SK-N-SH treated with all-trans-retinoic acid at 6 μM for 48 hours (cell line): Measurements from ENCODE around the gene TEX14.
A peak's percentile ranks its signal among the peaks of the same experiment; 100 is the strongest.

Experiments used
- ATAC-seq: fragments of 200-7000 bp; cut with Tn5 transposase; 3 replicates; pipeline ENCODE4 v1.9.1; 2020; ENCODE audit warnings: mild to moderate bottlenecking, moderate library complexity
- ARNTL ChIP-seq: fragments of 450-650 bp; formaldehyde crosslinking; IDR thresholded peaks from 2 replicates; pipeline ENCODE4 v1.5.0; 2020; ENCODE audit warnings: low read depth, mild to moderate bottlenecking, moderate library complexity, borderline replicate concordance
- BACH2 ChIP-seq: fragments of 250-450 bp; sonication (Bioruptor Pico); IDR thresholded peaks from 2 replicates; pipeline ENCODE4 v1.9.0; 2021; ENCODE audit warnings: mild to moderate bottlenecking, borderline replicate concordance
- CSDC2 ChIP-seq: fragments of 250-450 bp; sonication (Bioruptor Pico); IDR thresholded peaks from 2 replicates; pipeline ENCODE4 v1.5.0; 2020; ENCODE audit warnings: mild to moderate bottlenecking, moderate library complexity
- CSRNP3 ChIP-seq: fragments of 250-450 bp; sonication (Bioruptor Pico); IDR thresholded peaks from 2 replicates; pipeline ENCODE4 v1.5.1; 2021; ENCODE audit warnings: mild to moderate bottlenecking, moderate library complexity
- ESRRG ChIP-seq: fragments of 250-450 bp; sonication (Bioruptor Pico); IDR thresholded peaks from 2 replicates; pipeline ENCODE4 v1.6.1; 2021; ENCODE audit warnings: mild to moderate bottlenecking
- GLIS3 ChIP-seq: fragments of 250-450 bp; sonication (Bioruptor Pico); IDR thresholded peaks from 2 replicates; pipeline ENCODE4 v1.5.0; 2020; ENCODE audit warnings: mild to moderate bottlenecking, moderate library complexity
- ISL1 ChIP-seq: fragments of 250-450 bp; sonication (Bioruptor Pico); IDR thresholded peaks from 2 replicates; pipeline ENCODE4 v2.1.2; 2022; ENCODE audit warnings: mild to moderate bottlenecking, moderate library complexity
- OSR1 ChIP-seq: fragments of 250-450 bp; sonication (Bioruptor Pico); IDR thresholded peaks from 2 replicates; pipeline ENCODE4 v1.8.0; 2022; ENCODE audit warnings: moderate library complexity, mild to moderate bottlenecking, inconsistent platforms
- PPARA ChIP-seq: fragments of 250-450 bp; sonication (Bioruptor Pico); IDR thresholded peaks from 2 replicates; pipeline ENCODE4 v1.5.0; 2020; ENCODE audit warnings: mild to moderate bottlenecking, borderline replicate concordance
- RARB ChIP-seq: fragments of 250-450 bp; sonication (Bioruptor Pico); IDR thresholded peaks from 2 replicates; pipeline ENCODE4 v1.8.0; 2021; ENCODE audit warnings: mild to moderate bottlenecking, moderate library complexity
- SNAI2 ChIP-seq: fragments of 250-450 bp; sonication (Bioruptor Pico); IDR thresholded peaks from 2 replicates; pipeline ENCODE4 v1.5.0; 2020; ENCODE audit warnings: mild to moderate bottlenecking, moderate library complexity
- TCF4 ChIP-seq: fragments of 250-450 bp; sonication (Bioruptor Pico); IDR thresholded peaks from 2 replicates; pipeline ENCODE4 v1.8.0; 2021; ENCODE audit warnings: mild to moderate bottlenecking, moderate library complexity, borderline replicate concordance
- TOX ChIP-seq: fragments of 250-450 bp; sonication (Bioruptor Pico); IDR thresholded peaks from 2 replicates; pipeline ENCODE4 v1.8.0; 2021; ENCODE audit warnings: mild to moderate bottlenecking, moderate library complexity, borderline replicate concordance
- TSHZ2 ChIP-seq: fragments of 250-450 bp; sonication (Bioruptor Pico); IDR thresholded peaks from 2 replicates; pipeline ENCODE4 v1.5.0; 2020; ENCODE audit warnings: mild to moderate bottlenecking, moderate library complexity
- ZFP3 ChIP-seq: fragments of 250-450 bp; sonication (Bioruptor Pico); IDR thresholded peaks from 2 replicates; pipeline ENCODE4 v1.5.0; 2020; ENCODE audit warnings: mild to moderate bottlenecking, moderate library complexity
- ZNF70 ChIP-seq: fragments of 450-650 bp; formaldehyde crosslinking; IDR thresholded peaks from 2 replicates; pipeline ENCODE4 v1.5.0; 2020; ENCODE audit warnings: mild to moderate bottlenecking, moderate library complexity
- ZNF8 ChIP-seq: fragments of 450-650 bp; formaldehyde crosslinking; IDR thresholded peaks from 2 replicates; pipeline ENCODE4 v1.5.0; 2020; ENCODE audit warnings: mild to moderate bottlenecking, moderate library complexity
- TF ChIP-seq, protein P1 (sequence below): fragments of 250-450 bp; sonication (Bioruptor Pico); IDR thresholded peaks from 2 replicates; pipeline ENCODE4 v1.8.0; 2020; ENCODE audit warnings: mild to moderate bottlenecking, moderate library complexity, borderline replicate concordance
- TF ChIP-seq, protein P2 (sequence below): fragments of 250-450 bp; sonication (Bioruptor Pico); IDR thresholded peaks from 2 replicates; pipeline ENCODE4 v1.8.0; 2021; ENCODE audit warnings: low read depth, mild to moderate bottlenecking, moderate library complexity, borderline replicate concordance

The TEX14 gene

DNA sequence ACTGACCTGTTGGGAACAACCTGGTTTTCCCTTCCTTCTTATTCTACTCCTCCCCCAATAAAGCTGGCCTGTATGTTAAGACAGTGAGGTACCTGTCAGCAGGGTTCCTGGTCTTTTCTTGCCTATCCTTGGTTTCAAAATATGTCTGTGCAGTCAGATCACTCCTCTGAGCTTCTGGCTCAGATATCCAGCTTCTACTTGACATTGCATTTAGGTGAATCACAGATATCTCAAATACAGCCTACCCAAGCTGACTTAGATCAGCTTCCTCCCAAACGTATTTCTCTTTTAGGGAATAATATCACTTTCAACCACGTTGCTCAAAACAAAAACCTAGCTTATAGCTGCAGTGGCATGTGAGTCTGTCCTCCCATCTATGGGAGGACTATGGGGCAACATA lies 48.7 kb downstream of the TEX14 start:
- ATAC-seq, result peak; percentile 91

DNA sequence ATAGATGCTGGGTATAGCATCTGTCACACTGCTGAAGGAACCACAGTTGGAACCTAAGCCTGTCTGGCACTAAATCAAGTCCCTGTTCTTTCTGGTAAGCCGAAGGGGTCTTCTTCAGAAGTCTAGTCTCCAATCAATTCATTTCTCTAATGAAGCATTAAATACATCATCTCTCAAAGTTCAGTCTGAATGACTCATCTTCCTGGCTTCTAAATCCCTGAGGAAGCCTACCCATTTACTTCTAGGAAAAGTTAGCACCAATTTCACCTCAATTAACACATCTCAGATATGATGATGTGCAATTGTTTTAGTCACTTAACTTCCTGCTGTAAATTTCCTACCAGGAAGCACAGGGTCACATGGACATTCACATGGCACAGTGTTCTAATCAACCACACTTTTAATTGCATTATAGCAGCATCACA lies 49.9 kb downstream of the TEX14 start:
- TF ChIP-seq ARNTL, result no peak
- TF ChIP-seq RARB (CRISPR knock-in tag), result no peak
- no peak for TF ChIP-seq ESRRG (CRISPR knock-in tag)
- TF ChIP-seq, protein P1, sequence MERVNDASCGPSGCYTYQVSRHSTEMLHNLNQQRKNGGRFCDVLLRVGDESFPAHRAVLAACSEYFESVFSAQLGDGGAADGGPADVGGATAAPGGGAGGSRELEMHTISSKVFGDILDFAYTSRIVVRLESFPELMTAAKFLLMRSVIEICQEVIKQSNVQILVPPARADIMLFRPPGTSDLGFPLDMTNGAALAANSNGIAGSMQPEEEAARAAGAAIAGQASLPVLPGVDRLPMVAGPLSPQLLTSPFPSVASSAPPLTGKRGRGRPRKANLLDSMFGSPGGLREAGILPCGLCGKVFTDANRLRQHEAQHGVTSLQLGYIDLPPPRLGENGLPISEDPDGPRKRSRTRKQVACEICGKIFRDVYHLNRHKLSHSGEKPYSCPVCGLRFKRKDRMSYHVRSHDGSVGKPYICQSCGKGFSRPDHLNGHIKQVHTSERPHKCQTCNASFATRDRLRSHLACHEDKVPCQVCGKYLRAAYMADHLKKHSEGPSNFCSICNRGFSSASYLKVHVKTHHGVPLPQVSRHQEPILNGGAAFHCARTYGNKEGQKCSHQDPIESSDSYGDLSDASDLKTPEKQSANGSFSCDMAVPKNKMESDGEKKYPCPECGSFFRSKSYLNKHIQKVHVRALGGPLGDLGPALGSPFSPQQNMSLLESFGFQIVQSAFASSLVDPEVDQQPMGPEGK (CRISPR knock-in tag), result no peak
- TF ChIP-seq, protein P2, sequence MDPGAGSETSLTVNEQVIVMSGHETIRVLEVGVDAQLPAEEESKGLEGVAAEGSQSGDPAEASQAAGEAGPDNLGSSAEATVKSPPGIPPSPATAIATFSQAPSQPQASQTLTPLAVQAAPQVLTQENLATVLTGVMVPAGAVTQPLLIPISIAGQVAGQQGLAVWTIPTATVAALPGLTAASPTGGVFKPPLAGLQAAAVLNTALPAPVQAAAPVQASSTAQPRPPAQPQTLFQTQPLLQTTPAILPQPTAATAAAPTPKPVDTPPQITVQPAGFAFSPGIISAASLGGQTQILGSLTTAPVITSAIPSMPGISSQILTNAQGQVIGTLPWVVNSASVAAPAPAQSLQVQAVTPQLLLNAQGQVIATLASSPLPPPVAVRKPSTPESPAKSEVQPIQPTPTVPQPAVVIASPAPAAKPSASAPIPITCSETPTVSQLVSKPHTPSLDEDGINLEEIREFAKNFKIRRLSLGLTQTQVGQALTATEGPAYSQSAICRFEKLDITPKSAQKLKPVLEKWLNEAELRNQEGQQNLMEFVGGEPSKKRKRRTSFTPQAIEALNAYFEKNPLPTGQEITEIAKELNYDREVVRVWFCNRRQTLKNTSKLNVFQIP (CRISPR knock-in tag), result no peak
- no peak for TF ChIP-seq BACH2 (CRISPR knock-in tag)
- no peak for TF ChIP-seq CSDC2
- TF ChIP-seq PPARA (CRISPR knock-in tag), result no peak
- no peak for TF ChIP-seq CSRNP3 (CRISPR knock-in tag)
- TF ChIP-seq ISL1 (CRISPR knock-in tag), result no peak
- no peak for TF ChIP-seq TCF4
- no peak for TF ChIP-seq ZNF70 (CRISPR knock-in tag)
- no peak for TF ChIP-seq ZNF8 (CRISPR knock-in tag)
- no peak for TF ChIP-seq SNAI2 (CRISPR knock-in tag)
- no peak for TF ChIP-seq TSHZ2 (CRISPR knock-in tag)
- no peak for TF ChIP-seq GLIS3
- TF ChIP-seq OSR1, result no peak
- no peak for TF ChIP-seq TOX (CRISPR knock-in tag)
- ATAC-seq, result no peak

More for the DNA sequence above, 48.7 kb downstream of the TEX14 start:
- TF ChIP-seq TSHZ2 (CRISPR knock-in tag) (no peak), RARB (CRISPR knock-in tag) (no peak)

DNA sequence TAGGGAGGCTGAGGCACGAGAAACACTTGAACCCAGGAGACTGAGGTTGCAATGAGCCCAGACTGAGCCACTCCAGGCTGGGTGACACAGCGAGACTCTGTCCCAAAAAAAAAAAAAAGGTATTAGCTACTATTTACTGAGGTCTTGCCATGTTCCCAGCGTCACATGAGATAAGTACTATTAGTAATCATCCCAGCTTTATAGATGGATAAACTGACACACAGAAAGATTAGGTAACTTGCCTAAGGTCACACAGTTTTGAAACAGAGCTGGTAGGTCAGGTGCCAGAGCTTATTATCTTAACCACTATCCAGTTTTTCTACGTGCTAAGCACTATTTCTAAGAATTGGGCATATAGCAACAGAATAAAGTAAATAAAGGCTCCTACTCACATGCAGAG lies 51.6 kb downstream of the TEX14 start:
- ATAC-seq, result no peak
- TF ChIP-seq ZFP3 (CRISPR knock-in tag), result no peak
- TF ChIP-seq ESRRG (CRISPR knock-in tag), result no peak
- TF ChIP-seq CSRNP3 (CRISPR knock-in tag), result no peak
- no peak for TF ChIP-seq SNAI2 (CRISPR knock-in tag)
- no peak for TF ChIP-seq ZNF8 (CRISPR knock-in tag)
- no peak for TF ChIP-seq OSR1
- TF ChIP-seq RARB (CRISPR knock-in tag), result no peak
- no peak for TF ChIP-seq BACH2 (CRISPR knock-in tag)
- TF ChIP-seq TSHZ2 (CRISPR knock-in tag), result no peak
- TF ChIP-seq, protein P2 (CRISPR knock-in tag), result no peak
- no peak for TF ChIP-seq ZNF70 (CRISPR knock-in tag)
- no peak for TF ChIP-seq ISL1 (CRISPR knock-in tag)
- TF ChIP-seq CSDC2, result no peak
